ENCODE measurements around the gene MTHFD2L. TPM values are rescaled to one million over a fixed set of nuclear protein-coding genes. Genes with fewer than 3 reads are reported as not detected.

The MTHFD2L gene
- total and polyA plus RNA-seq, 9 of the 15 experiments (the other 6 are each of a cell fraction or from before 2014, with no cell fraction given) = 10.0 to 39.0 (median 26.0) TPM

DNA sequence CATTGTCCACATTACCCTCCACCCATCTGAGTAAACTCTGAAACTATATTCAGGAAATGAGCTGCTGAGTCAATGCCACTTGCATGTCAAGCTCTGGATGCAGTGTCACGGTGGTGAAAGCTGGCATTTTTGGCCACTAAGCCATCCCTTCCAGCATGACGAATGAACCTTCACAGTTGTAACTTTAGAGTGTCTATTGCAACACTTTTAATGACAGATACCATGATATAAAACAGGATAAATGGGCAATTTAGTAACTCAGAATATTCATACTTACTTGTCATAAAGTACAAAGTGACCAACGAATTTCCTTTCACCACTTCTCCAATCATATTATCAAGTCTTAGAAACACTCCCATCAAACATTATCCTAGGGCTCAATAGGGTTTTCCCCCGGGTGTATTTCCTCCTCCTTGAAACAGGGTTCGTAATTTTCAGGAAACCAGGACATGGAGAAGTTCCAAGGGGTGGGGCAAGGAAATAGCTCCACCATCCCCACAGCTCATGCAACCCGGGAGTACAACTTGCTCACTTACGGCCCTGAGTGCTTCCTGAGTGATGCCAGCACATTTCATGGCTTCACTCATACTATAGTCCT lies 73.1 kb downstream of the MTHFD2L start (continued):
- TF ChIP-seq ZC3H8 (IDR thresholded peaks at IDR 0.05) = no peak
- TF ChIP-seq MEIS2 (IDR thresholded peaks at IDR 0.05; ENCODE audit: partially characterized antibody) = peak; percentile 20
- no peak for TF ChIP-seq KDM2B (CRISPR knock-in tag; IDR thresholded peaks at IDR 0.05)
- TF ChIP-seq SAFB2 (IDR thresholded peaks at IDR 0.05; ENCODE audit: borderline replicate concordance, low read depth, low read length, severe bottlenecking) = no peak
- no peak for TF ChIP-seq JUND (IDR thresholded peaks at IDR 0.05; ENCODE audit: borderline replicate concordance, low read depth, low read length)
- peak; percentile 20; the same call in 1 of the 3 replicates for TF ChIP-seq JUND (tag; IDR thresholded peaks at IDR 0.05; ENCODE audit: borderline replicate concordance, low read depth, low read length)
- no peak for TF ChIP-seq NR3C1 (CRISPR knock-in tag; IDR thresholded peaks at IDR 0.05)
- TF ChIP-seq ETV5 (CRISPR knock-in tag; IDR thresholded peaks at IDR 0.05; ENCODE audit: low read depth) = no peak
- no peak for TF ChIP-seq TAF7 (tag; IDR thresholded peaks at IDR 0.05)
- TF ChIP-seq ZBTB5 (IDR thresholded peaks at IDR 0.05) = no peak
- no peak for TF ChIP-seq PCBP2 (IDR thresholded peaks at IDR 0.05; ENCODE audit: low read depth, low read length, poor library complexity, severe bottlenecking)
- no peak for TF ChIP-seq CEBPG (CRISPR knock-in tag; IDR thresholded peaks at IDR 0.05)
- TF ChIP-seq CEBPG (tag; conservative IDR thresholded peaks at IDR 0.05 in 1 of 2, IDR thresholded peaks at IDR 0.05 in 1 of 2) = peak; percentile 48 to 79; a peak in 3 of 4 replicates
- TF ChIP-seq ZBED1 (IDR thresholded peaks at IDR 0.05) = no peak
- peak; percentile 61; the same call in 1 of the 2 replicates for TF ChIP-seq BACH1 (tag; IDR thresholded peaks at IDR 0.05)

Measured in K562 (cell line).